ENCODE data around the gene ATXN7. TPM values are rescaled to one million over a fixed set of nuclear protein-coding genes. Genes with fewer than 3 reads are reported as not detected.
A peak's percentile ranks its signal among the peaks of the same experiment; 100 is the strongest.

Gene ATXN7
- total and polyA plus RNA-seq, 2 of the 4 experiments (the other 2 are of a cell fraction) = 8.6 to 13.6 TPM

DNA sequence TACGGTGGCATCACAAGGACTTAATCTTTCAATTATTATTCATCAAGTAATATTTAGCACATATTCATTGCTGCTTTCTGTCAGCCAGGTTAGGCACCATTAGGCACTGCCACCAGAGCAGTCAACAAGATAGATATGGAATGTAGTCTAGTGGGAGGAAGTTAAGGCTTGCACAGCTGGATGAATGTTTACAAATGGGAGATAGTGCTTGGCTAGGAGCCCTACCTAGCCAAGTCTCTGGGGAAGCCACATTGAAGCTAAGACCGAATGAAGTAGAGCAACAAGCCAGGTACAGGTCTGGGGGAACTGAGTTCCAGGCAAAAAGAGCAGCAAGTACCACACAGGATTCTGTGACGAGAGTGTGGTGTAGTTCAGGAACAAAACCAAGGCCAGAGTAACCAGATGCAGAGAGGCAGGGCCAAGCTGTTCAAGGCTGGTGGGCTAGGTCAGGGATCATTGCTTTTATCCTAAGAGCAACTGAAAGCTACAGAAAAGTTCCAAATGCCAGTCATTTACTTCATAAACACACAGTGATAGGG is 82.0 kb downstream of the ATXN7 start:
- Histone ChIP-seq H3K4ac (ENCODE audit: low read depth, low read length) (no peak overlapping the region), H3K4me1 (ENCODE audit: control insufficient read depth, insufficient read depth, low read length) (peaks cover 12% of the 10 kb centered on the region), H3K56ac (ENCODE audit: extremely low read depth, insufficient read depth, low read length) (no peak overlapping the region), H2AK5ac (ENCODE audit: low read depth, low read length) (no peak overlapping the region), H3K9me3 (ENCODE audit: control insufficient read depth, insufficient read depth, low read length) (no peaks in the 10 kb centered on the region), H3K4me3 (ENCODE audit: insufficient read depth, low read depth, low read length) (no peak overlapping the region), H2BK20ac (ENCODE audit: low read depth, low read length) (no peak overlapping the region), H4K91ac (ENCODE audit: insufficient read depth, low read depth, low read length) (no peak overlapping the region), H3K27me3 (ENCODE audit: control insufficient read depth, insufficient read depth, low read length) (no peaks in the 10 kb centered on the region), H3K9ac (ENCODE audit: low read depth, low read length) (no peak overlapping the region), H3K27ac (ENCODE audit: insufficient read depth, low read length) (no peak overlapping the region), H3K9me1 (ENCODE audit: insufficient read depth, low read length) (peaks cover 36% of the 10 kb centered on the region), H2BK15ac (ENCODE audit: low read depth, low read length) (no peak overlapping the region), H4K8ac (ENCODE audit: low read depth in 2 of 2, low read length in 2 of 2) (no peak overlapping the region), H2AK9ac (replicated peaks; ENCODE audit: low read depth, low read length, poor library complexity) (no peak overlapping the region), H3K14ac (replicated peaks; ENCODE audit: low read depth, low read length) (no peak overlapping the region; the same call in 1 of the 2 replicates), H2BK5ac (ENCODE audit: low read depth, low read length, poor library complexity, severe bottlenecking) (no peak overlapping the region), H3K4me2 (ENCODE audit: low read depth, low read length) (no peak overlapping the region; the same call in 1 of the 2 replicates), H3K36me3 (ENCODE audit: control insufficient read depth, insufficient read depth, low read length) (peaks cover 3% of the 10 kb centered on the region; the same call in 1 of the 2 replicates), H2BK120ac (ENCODE audit: low read depth, low read length) (no peak overlapping the region), H4K20me1 (ENCODE audit: insufficient read depth, low read length) (peaks cover 51% of the 10 kb centered on the region), H2AFZ (replicated peaks; ENCODE audit: low read length, poor library complexity) (no peak overlapping the region), H3K18ac (ENCODE audit: low read depth, low read length) (no peak overlapping the region), H4K5ac (ENCODE audit: low read depth, low read length) (no peak overlapping the region), H3K23ac (ENCODE audit: low read depth, low read length) (no peak overlapping the region), H3K79me1 (ENCODE audit: low read depth in 1 of 2, low read length in 2 of 2) (peaks cover 64 to 78% of the 10 kb centered on the region in 2 experiments)
- peak; percentile 59 for ATAC-seq (ENCODE audit: low read depth)
- TF ChIP-seq, protein P1, sequence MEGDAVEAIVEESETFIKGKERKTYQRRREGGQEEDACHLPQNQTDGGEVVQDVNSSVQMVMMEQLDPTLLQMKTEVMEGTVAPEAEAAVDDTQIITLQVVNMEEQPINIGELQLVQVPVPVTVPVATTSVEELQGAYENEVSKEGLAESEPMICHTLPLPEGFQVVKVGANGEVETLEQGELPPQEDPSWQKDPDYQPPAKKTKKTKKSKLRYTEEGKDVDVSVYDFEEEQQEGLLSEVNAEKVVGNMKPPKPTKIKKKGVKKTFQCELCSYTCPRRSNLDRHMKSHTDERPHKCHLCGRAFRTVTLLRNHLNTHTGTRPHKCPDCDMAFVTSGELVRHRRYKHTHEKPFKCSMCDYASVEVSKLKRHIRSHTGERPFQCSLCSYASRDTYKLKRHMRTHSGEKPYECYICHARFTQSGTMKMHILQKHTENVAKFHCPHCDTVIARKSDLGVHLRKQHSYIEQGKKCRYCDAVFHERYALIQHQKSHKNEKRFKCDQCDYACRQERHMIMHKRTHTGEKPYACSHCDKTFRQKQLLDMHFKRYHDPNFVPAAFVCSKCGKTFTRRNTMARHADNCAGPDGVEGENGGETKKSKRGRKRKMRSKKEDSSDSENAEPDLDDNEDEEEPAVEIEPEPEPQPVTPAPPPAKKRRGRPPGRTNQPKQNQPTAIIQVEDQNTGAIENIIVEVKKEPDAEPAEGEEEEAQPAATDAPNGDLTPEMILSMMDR (conservative IDR thresholded peaks at IDR 0.05; ENCODE audit: low read depth, low read length) = no peak
- TF ChIP-seq FOS (IDR thresholded peaks at IDR 0.05; ENCODE audit: low read depth, low read length) = no peak
- intact Hi-C loops (cut with micrococcal nuclease) = no loop called here
- 67% methylated on average over 2 of the region's 3 CpGs; no CpG with 5 or more reads in 1 of the 2 experiments for WGBS, 2 experiments (ENCODE audit: extremely low coverage in 2 of 2, insufficient read length in 1 of 2)
- CTCF ChIA-PET = no interaction called here
- peak; percentile 48 for DNase-seq
- dilution Hi-C loops (cut with HindIII; ENCODE audit: low sequenced_read_pairs, unreplicated experiment) = no loop called here
- POLR2A ChIA-PET (ENCODE audit: unreplicated experiment) = no interaction called here
- BruUV-seq (replicated peaks) = no TSS peak
- in situ Hi-C loops (cut with MboI; ENCODE audit: low sequenced_read_pairs) = no loop called here
